ENCODE results near the gene HK1. TPM values are rescaled to one million over a fixed set of nuclear protein-coding genes. Genes with fewer than 3 reads are reported as not detected.

HK1 gene
- total RNA-seq, 1 donor from 2014 or later = 219 TPM

DNA sequence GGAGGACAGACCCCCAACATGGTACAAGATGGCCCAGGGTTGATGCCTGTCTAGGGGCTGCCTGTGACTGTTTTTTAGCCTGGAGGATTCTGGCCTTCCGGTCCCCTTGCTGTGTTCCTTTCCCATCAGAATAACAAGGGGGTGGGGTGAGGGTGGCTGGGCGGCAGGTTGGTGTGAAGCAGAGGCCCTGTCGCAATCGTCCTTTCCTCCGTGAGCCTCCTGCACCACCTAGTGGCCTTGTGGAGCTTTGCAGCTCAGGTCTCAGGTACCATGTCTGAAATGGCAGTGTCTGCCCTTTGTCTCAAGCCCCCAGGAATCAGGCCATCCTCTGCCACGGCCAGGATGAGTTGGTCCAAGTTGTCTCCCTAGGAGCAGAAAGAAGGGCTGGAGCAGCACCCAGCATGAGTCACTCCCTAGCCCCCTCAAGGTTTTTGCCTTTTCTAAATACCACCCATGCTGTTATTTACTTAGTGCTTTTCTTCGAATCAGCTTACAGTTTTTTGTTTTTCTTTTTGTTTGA lies 114.2 kb downstream of the HK1 start:
- H3K9me3 ChIP-seq (replicated peaks) = no peaks in the 10 kb centered on the region
- peaks cover 40% of the 10 kb centered on the region for H3K4me1 ChIP-seq
- intact Hi-C loops (cut with micrococcal nuclease) = loop anchor here (2.0 kb wide), 1 partner anchor 156 kb away; no protein-coding TSS in a partner anchor
- peaks cover 83% of the 10 kb centered on the region for H3K36me3 ChIP-seq
- peak overlapping the region; percentile 45 for H3K27ac ChIP-seq (replicated peaks)
- TF ChIP-seq, protein P1, sequence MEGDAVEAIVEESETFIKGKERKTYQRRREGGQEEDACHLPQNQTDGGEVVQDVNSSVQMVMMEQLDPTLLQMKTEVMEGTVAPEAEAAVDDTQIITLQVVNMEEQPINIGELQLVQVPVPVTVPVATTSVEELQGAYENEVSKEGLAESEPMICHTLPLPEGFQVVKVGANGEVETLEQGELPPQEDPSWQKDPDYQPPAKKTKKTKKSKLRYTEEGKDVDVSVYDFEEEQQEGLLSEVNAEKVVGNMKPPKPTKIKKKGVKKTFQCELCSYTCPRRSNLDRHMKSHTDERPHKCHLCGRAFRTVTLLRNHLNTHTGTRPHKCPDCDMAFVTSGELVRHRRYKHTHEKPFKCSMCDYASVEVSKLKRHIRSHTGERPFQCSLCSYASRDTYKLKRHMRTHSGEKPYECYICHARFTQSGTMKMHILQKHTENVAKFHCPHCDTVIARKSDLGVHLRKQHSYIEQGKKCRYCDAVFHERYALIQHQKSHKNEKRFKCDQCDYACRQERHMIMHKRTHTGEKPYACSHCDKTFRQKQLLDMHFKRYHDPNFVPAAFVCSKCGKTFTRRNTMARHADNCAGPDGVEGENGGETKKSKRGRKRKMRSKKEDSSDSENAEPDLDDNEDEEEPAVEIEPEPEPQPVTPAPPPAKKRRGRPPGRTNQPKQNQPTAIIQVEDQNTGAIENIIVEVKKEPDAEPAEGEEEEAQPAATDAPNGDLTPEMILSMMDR (IDR thresholded peaks at IDR 0.05; ENCODE audit: borderline replicate concordance) = peak; percentile 98
- DNase-seq = peak; percentile 86
- no peaks in the 10 kb centered on the region for H3K27me3 ChIP-seq (ENCODE audit: low read depth)
- H3K4me3 ChIP-seq = no peak overlapping the region

DNA sequence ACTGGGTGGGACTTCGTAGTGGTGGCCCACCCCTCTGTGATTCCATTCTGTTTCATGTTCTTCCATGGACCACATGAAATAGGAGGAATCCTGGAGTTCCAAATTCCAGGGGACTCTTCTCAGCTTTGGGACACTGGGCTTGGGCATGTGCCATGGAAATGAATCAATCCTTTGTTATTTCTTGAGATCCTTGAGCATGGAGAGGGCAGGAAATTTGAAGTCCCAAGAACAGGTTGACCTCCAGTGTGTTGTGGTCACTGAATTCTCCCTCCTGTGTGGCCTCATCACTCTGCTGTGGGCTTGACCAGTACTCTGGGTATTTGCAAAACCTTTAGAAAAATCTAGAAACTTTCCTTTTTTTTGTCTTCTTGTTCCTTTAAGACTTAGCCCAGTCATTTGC lies 115.7 kb downstream of the HK1 start:
- Histone ChIP-seq H3K27ac (replicated peaks) (no peak overlapping the region), H3K9me3 (replicated peaks) (no peaks in the 10 kb centered on the region), H3K27me3 (ENCODE audit: low read depth) (no peaks in the 10 kb centered on the region), H3K4me1 (peaks cover 50% of the 10 kb centered on the region), H3K36me3 (peaks cover 79% of the 10 kb centered on the region), H3K4me3 (no peak overlapping the region)
- intact Hi-C loops (cut with micrococcal nuclease) = no loop called here
- DNase-seq = no peak
- TF ChIP-seq, protein P1 (IDR thresholded peaks at IDR 0.05; ENCODE audit: borderline replicate concordance) = no peak

DNA sequence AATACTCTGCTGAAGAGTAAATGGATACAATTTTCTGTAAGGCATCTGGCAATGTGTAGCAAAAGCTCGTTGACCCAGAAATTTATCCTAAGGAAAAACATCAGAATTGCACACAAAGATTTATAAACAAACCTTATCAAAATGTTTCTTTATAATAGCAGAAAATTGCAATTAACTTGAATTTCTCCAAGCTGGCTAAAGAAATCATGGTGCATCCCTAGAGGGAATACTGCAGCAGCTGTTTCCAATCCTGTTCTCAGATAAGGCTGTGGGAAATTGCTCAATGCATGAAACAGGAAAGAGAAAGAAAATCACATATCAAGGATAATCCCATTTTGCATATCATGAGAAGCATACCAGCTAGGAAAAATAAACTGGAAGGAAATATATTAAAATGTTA lies 119.7 kb downstream of the HK1 start:
- peaks cover 87% of the 10 kb centered on the region for H3K36me3 ChIP-seq
- intact Hi-C loops (cut with micrococcal nuclease) = no loop called here

DNA sequence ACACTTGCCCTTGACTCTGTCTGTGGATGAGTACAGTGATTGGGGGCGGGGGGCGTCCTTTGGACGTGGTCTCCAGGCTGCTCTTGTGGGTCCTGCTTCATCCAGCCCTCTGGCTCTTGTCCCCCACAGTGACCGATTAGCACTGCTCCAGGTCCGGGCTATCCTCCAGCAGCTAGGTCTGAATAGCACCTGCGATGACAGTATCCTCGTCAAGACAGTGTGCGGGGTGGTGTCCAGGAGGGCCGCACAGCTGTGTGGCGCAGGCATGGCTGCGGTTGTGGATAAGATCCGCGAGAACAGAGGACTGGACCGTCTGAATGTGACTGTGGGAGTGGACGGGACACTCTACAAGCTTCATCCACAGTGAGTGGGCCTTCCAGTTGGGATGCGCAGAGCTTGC lies 120.2 kb downstream of the HK1 start:
- intact Hi-C loops (cut with micrococcal nuclease) = no loop called here
- Histone ChIP-seq H3K27me3 (ENCODE audit: low read depth) (no peaks in the 10 kb centered on the region), H3K27ac (replicated peaks) (peak overlapping the region; percentile 86), H3K4me3 (no peak overlapping the region), H3K9me3 (replicated peaks) (no peaks in the 10 kb centered on the region), H3K36me3 (peaks cover 84% of the 10 kb centered on the region), H3K4me1 (peaks cover 36% of the 10 kb centered on the region)
- DNase-seq = no peak
- TF ChIP-seq, protein P1 (IDR thresholded peaks at IDR 0.05; ENCODE audit: borderline replicate concordance) = no peak

More for the DNA sequence above, 119.7 kb downstream of the HK1 start:
- H3K27ac ChIP-seq (replicated peaks) = peak overlapping the region; percentile 86
- DNase-seq = no peak
- H3K4me1 ChIP-seq = peaks cover 31% of the 10 kb centered on the region
- TF ChIP-seq, protein P1 (IDR thresholded peaks at IDR 0.05; ENCODE audit: borderline replicate concordance) = no peak
- no peak overlapping the region for H3K4me3 ChIP-seq
- H3K9me3 ChIP-seq (replicated peaks) = no peaks in the 10 kb centered on the region
- H3K27me3 ChIP-seq (ENCODE audit: low read depth) = no peaks in the 10 kb centered on the region

DNA sequence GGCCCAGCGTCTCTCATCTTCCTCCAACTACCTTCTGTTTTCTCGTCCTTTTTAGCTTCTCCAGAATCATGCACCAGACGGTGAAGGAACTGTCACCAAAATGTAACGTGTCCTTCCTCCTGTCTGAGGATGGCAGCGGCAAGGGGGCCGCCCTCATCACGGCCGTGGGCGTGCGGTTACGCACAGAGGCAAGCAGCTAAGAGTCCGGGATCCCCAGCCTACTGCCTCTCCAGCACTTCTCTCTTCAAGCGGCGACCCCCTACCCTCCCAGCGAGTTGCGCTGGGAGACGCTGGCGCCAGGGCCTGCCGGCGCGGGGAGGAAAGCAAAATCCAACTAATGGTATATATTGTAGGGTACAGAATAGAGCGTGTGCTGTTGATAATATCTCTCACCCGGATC lies 122.6 kb downstream of the HK1 start:
- intact Hi-C loops (cut with micrococcal nuclease) = no loop called here
- no peaks in the 10 kb centered on the region for H3K27me3 ChIP-seq (ENCODE audit: low read depth)
- H3K4me3 ChIP-seq = no peak overlapping the region
- H3K27ac ChIP-seq (replicated peaks) = no peak overlapping the region
- H3K4me1 ChIP-seq = peaks cover 52% of the 10 kb centered on the region
- DNase-seq = no peak
- H3K9me3 ChIP-seq (replicated peaks) = no peaks in the 10 kb centered on the region
- TF ChIP-seq, protein P1 (IDR thresholded peaks at IDR 0.05; ENCODE audit: borderline replicate concordance) = no peak
- peaks cover 60% of the 10 kb centered on the region for H3K36me3 ChIP-seq
